ENCODE data around the gene SLC35G1. TPM values are rescaled to one million over a fixed set of nuclear protein-coding genes. Genes with fewer than 3 reads are reported as not detected.
A peak's percentile ranks its signal among the peaks of the same experiment; 100 is the strongest.

The SLC35G1 gene
- 4.1 and 6.9 TPM in 2 replicates for total RNA-seq (2014; rRNA removed)
- Bru-seq, nascent RNA = percentile 52 among the genes with signal in this experiment
- percentile 48 among the genes with signal in this experiment for BruChase-seq, experiment 1, labeled RNA remaining after a 6-hour chase
- percentile 39 among the genes with signal in this experiment for BruChase-seq, experiment 2, labeled RNA remaining after a 2-hour chase
- long read RNA-seq, partial matches to known transcripts = 3 of 18 reads
- long read RNA-seq, other reads (novel, unspliced or antisense) = 10 of 18 reads

GRCh38 chr10:93893646-93894515 lies at the start of gene SLC35G1:
Gene SLC35G1, plus strand, starts transcription at chr10:93893978. Its CDS starts 56 bp downstream, at chr10:93894034.
- ATAC-seq (peak; percentile 87), DNase-seq (peak; percentile 64)
- TF ChIP-seq CTCF (conservative IDR thresholded peaks at IDR 0.05; ENCODE audit: low read depth, low read length) (no peak), EZH2phosphoT487 (IDR thresholded peaks at IDR 0.05; ENCODE audit: borderline replicate concordance, low read length) (no peak), EZH2 (IDR thresholded peaks at IDR 0.05; ENCODE audit: low read length, unreplicated experiment) (no peak)
- intact Hi-C loops (cut with micrococcal nuclease) = no loop called here
- Histone ChIP-seq H3K27me3 (ENCODE audit: low read length) (no peaks in the 10 kb centered on the region), H4K20me1 (ENCODE audit: low read length) (no peaks in the 10 kb centered on the region), H3K27ac (ENCODE audit: low read length) (no peak within 1 kb of the TSS), H3K4me3 (ENCODE audit: low read length) (peak within 1 kb of the TSS; percentile 94), H3K4me1 (ENCODE audit: insufficient read depth, low read length) (peaks cover 12% of the 10 kb centered on the region; the same call in 1 of the 2 replicates), H3K9me2 (replicated peaks; ENCODE audit: low read length) (no peaks in the 10 kb centered on the region), H2AFZ (ENCODE audit: low read length) (peak within 1 kb of the TSS; percentile 100), H3K9ac (ENCODE audit: low read length) (peak within 1 kb of the TSS; percentile 80), H3K4me2 (ENCODE audit: low read length) (peak within 1 kb of the TSS; percentile 100), H3K36me3 (ENCODE audit: low read depth, low read length) (no peaks in the 10 kb centered on the region), H3K9me3 (ENCODE audit: low read length) (no peaks in the 10 kb centered on the region), H3F3A (ENCODE audit: low read length, unreplicated experiment) (no peaks in the 10 kb centered on the region), H3K79me2 (ENCODE audit: low read length) (peaks cover 17% of the 10 kb centered on the region)
- POLR2A ChIA-PET (ENCODE audit: unreplicated experiment) = no interaction called here
- CTCF ChIA-PET = no interaction called here
- BruUV-seq (replicated peaks) = no TSS peak

GRCh38 chr10:93844979-93845626 lies 48.7 kb upstream of the SLC35G1 start:
- Histone ChIP-seq H3K9me3 (ENCODE audit: low read length) (no peaks in the 10 kb centered on the region), H3K4me1 (ENCODE audit: insufficient read depth, low read length) (no peaks in the 10 kb centered on the region), H3F3A (ENCODE audit: low read length, unreplicated experiment) (no peaks in the 10 kb centered on the region), H3K9ac (ENCODE audit: low read length) (no peak overlapping the region), H3K9me2 (replicated peaks; ENCODE audit: low read length) (no peaks in the 10 kb centered on the region), H3K27ac (ENCODE audit: low read length) (no peak overlapping the region), H3K4me2 (ENCODE audit: low read length) (no peak overlapping the region), H3K4me3 (ENCODE audit: low read length) (no peak overlapping the region), H2AFZ (ENCODE audit: low read length) (no peak overlapping the region), H3K36me3 (ENCODE audit: low read depth, low read length) (no peaks in the 10 kb centered on the region), H4K20me1 (ENCODE audit: low read length) (no peaks in the 10 kb centered on the region), H3K27me3 (ENCODE audit: low read length) (no peaks in the 10 kb centered on the region), H3K79me2 (ENCODE audit: low read length) (no peaks in the 10 kb centered on the region)
- TF ChIP-seq CTCF (conservative IDR thresholded peaks at IDR 0.05; ENCODE audit: low read depth, low read length) (no peak), EZH2phosphoT487 (IDR thresholded peaks at IDR 0.05; ENCODE audit: borderline replicate concordance, low read length) (no peak), EZH2 (IDR thresholded peaks at IDR 0.05; ENCODE audit: low read length, unreplicated experiment) (no peak)
- POLR2A ChIA-PET (ENCODE audit: unreplicated experiment) = no interaction called here
- no peak for ATAC-seq
- CTCF ChIA-PET = interaction anchor here (0.6 kb wide), 1 partner anchor 37 kb away, joined by 3 read pairs; no protein-coding TSS in a partner anchor
- intact Hi-C loops (cut with micrococcal nuclease) = no loop called here
- no TSS peak for BruUV-seq (replicated peaks)
- DNase-seq = no peak
